ENCODE results near the gene NLGN4Y. TPM values are rescaled to one million over a fixed set of nuclear protein-coding genes. Genes with fewer than 3 reads are reported as not detected.

The NLGN4Y gene
- polyA plus RNA-seq, 1 of the 3 experiments (the other 2 are of a cell fraction): not detected

DNA sequence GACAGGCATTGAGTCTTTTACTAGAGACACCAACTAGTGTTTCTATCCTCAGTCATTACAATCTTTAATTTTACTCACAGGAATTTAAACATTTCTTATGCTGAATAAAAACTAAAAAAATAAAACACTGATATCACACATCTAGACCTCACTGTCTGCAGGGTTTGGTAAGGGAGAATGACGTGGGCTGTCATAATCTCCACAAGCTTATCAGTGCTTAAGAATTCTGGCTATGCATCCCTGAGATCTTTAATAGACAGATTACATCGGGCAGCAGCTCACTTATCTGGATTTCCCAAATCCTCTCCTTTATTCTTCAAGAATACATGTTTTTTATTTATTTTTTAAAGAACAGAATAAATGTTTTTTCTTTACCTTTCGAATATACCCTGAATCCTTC is 313.1 kb downstream of the NLGN4Y start (continued):
- TF ChIP-seq EZH2phosphoT487 (IDR thresholded peaks at IDR 0.05; ENCODE audit: borderline replicate concordance, low read depth) (no peak), TCF12 (IDR thresholded peaks at IDR 0.05) (no peak), GABPA (IDR thresholded peaks at IDR 0.05; ENCODE audit: low read depth) (no peak), EP300 (IDR thresholded peaks at IDR 0.05; ENCODE audit: borderline replicate concordance in 1 of 2, low read depth in 1 of 2, low read length in 1 of 2) (no peak), JUND (IDR thresholded peaks at IDR 0.05) (no peak), MEF2A (IDR thresholded peaks at IDR 0.05; ENCODE audit: borderline replicate concordance, low read depth) (no peak)
- TF ChIP-seq, protein P1, sequence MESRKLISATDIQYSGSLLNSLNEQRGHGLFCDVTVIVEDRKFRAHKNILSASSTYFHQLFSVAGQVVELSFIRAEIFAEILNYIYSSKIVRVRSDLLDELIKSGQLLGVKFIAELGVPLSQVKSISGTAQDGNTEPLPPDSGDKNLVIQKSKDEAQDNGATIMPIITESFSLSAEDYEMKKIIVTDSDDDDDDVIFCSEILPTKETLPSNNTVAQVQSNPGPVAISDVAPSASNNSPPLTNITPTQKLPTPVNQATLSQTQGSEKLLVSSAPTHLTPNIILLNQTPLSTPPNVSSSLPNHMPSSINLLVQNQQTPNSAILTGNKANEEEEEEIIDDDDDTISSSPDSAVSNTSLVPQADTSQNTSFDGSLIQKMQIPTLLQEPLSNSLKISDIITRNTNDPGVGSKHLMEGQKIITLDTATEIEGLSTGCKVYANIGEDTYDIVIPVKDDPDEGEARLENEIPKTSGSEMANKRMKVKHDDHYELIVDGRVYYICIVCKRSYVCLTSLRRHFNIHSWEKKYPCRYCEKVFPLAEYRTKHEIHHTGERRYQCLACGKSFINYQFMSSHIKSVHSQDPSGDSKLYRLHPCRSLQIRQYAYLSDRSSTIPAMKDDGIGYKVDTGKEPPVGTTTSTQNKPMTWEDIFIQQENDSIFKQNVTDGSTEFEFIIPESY (IDR thresholded peaks at IDR 0.05; ENCODE audit: borderline replicate concordance, low read depth): no peak

DNA sequence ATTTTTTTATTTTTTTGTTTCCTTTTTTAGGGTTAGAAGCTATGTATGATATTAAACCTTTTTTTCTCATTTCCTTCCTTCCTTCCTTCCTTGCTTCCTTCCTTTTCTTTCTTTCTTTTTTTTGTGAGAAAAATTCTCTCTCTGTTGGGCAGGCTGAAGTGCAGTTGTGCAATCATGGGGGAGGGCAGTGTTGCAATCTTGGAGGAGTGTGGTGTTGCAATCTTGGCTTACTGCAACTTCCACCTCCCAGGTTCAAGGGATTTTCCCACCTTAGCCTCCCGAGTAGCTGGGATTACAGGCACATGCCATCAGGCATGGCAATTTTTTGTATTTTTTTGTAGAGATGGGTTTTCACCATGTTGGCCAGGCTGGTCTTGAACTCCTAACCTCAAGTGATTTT is 326.4 kb downstream of the NLGN4Y start:
- Histone ChIP-seq H2AFZ (ENCODE audit: low read depth) (no peak overlapping the region), H3K4me1 (ENCODE audit: control insufficient read depth in 1 of 2, insufficient read depth in 2 of 2, low read depth in 1 of 2, low read length in 1 of 2) (no peaks in the 10 kb centered on the region), H3K9me2 (no peaks in the 10 kb centered on the region), H3K27ac (ENCODE audit: low read depth in 2 of 2, low read length in 1 of 2) (no peak overlapping the region), H3K4me2 (no peak overlapping the region), H3K36me3 (replicated peaks in 1 of 2; ENCODE audit: control insufficient read depth in 1 of 2, insufficient read depth in 2 of 2, low read length in 1 of 2) (no peaks in the 10 kb centered on the region), H3K79me2 (ENCODE audit: insufficient read depth) (no peaks in the 10 kb centered on the region), H4K20me1 (ENCODE audit: insufficient read depth) (no peaks in the 10 kb centered on the region), H3K4me3 (ENCODE audit: low read depth in 2 of 2, low read length in 1 of 2) (no peak overlapping the region), H3K9ac (no peak overlapping the region), H3K27me3 (ENCODE audit: insufficient read depth) (no peaks in the 10 kb centered on the region), H3K9me3 (no peaks in the 10 kb centered on the region), H3F3A (replicated peaks; ENCODE audit: insufficient read depth) (no peaks in the 10 kb centered on the region)
- TF ChIP-seq, protein P1 (IDR thresholded peaks at IDR 0.05; ENCODE audit: borderline replicate concordance, low read depth): no peak
- no peak for TF ChIP-seq RFX5 (IDR thresholded peaks at IDR 0.05; ENCODE audit: low read length)
- no peak for TF ChIP-seq GATA2 (CRISPR knock-in tag; IDR thresholded peaks at IDR 0.05)
- TF ChIP-seq EP300 (IDR thresholded peaks at IDR 0.05; ENCODE audit: borderline replicate concordance in 1 of 2, low read depth in 1 of 2, low read length in 1 of 2): no peak
- no peak for TF ChIP-seq EZH2phosphoT487 (IDR thresholded peaks at IDR 0.05; ENCODE audit: borderline replicate concordance, low read depth)
- TF ChIP-seq, protein P2, sequence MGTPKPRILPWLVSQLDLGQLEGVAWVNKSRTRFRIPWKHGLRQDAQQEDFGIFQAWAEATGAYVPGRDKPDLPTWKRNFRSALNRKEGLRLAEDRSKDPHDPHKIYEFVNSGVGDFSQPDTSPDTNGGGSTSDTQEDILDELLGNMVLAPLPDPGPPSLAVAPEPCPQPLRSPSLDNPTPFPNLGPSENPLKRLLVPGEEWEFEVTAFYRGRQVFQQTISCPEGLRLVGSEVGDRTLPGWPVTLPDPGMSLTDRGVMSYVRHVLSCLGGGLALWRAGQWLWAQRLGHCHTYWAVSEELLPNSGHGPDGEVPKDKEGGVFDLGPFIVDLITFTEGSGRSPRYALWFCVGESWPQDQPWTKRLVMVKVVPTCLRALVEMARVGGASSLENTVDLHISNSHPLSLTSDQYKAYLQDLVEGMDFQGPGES (IDR thresholded peaks at IDR 0.05; ENCODE audit: low read depth, low read length): no peak
- TF ChIP-seq GABPA (IDR thresholded peaks at IDR 0.05; ENCODE audit: low read depth): no peak
- no peak for TF ChIP-seq FOXM1 (IDR thresholded peaks at IDR 0.05; ENCODE audit: low read depth)
- TF ChIP-seq, protein P3, sequence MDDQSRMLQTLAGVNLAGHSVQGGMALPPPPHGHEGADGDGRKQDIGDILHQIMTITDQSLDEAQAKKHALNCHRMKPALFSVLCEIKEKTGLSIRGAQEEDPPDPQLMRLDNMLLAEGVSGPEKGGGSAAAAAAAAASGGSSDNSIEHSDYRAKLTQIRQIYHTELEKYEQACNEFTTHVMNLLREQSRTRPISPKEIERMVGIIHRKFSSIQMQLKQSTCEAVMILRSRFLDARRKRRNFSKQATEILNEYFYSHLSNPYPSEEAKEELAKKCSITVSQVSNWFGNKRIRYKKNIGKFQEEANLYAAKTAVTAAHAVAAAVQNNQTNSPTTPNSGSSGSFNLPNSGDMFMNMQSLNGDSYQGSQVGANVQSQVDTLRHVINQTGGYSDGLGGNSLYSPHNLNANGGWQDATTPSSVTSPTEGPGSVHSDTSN (IDR thresholded peaks at IDR 0.05): no peak
- TF ChIP-seq YY1 (IDR thresholded peaks at IDR 0.05; ENCODE audit: low read depth): no peak
- no peak for TF ChIP-seq MEF2A (IDR thresholded peaks at IDR 0.05; ENCODE audit: borderline replicate concordance, low read depth)
- no peak for TF ChIP-seq RXRA (IDR thresholded peaks at IDR 0.05; ENCODE audit: borderline replicate concordance, low read depth)
- no peak for TF ChIP-seq TAF1 (IDR thresholded peaks at IDR 0.05; ENCODE audit: borderline replicate concordance, low read depth, low read length)
- no peak for TF ChIP-seq FOXJ3 (CRISPR knock-in tag; IDR thresholded peaks at IDR 0.05)
- no peak for TF ChIP-seq TEAD4 (IDR thresholded peaks at IDR 0.05; ENCODE audit: borderline replicate concordance, insufficient read depth)
- TF ChIP-seq, protein P4, sequence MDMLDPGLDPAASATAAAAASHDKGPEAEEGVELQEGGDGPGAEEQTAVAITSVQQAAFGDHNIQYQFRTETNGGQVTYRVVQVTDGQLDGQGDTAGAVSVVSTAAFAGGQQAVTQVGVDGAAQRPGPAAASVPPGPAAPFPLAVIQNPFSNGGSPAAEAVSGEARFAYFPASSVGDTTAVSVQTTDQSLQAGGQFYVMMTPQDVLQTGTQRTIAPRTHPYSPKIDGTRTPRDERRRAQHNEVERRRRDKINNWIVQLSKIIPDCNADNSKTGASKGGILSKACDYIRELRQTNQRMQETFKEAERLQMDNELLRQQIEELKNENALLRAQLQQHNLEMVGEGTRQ (IDR thresholded peaks at IDR 0.05; ENCODE audit: borderline replicate concordance, low read depth, low read length): no peak
- TF ChIP-seq SMC3 (IDR thresholded peaks at IDR 0.05; ENCODE audit: low read depth, low read length): no peak
- no peak for TF ChIP-seq JUND (IDR thresholded peaks at IDR 0.05)
- TF ChIP-seq, protein P5, sequence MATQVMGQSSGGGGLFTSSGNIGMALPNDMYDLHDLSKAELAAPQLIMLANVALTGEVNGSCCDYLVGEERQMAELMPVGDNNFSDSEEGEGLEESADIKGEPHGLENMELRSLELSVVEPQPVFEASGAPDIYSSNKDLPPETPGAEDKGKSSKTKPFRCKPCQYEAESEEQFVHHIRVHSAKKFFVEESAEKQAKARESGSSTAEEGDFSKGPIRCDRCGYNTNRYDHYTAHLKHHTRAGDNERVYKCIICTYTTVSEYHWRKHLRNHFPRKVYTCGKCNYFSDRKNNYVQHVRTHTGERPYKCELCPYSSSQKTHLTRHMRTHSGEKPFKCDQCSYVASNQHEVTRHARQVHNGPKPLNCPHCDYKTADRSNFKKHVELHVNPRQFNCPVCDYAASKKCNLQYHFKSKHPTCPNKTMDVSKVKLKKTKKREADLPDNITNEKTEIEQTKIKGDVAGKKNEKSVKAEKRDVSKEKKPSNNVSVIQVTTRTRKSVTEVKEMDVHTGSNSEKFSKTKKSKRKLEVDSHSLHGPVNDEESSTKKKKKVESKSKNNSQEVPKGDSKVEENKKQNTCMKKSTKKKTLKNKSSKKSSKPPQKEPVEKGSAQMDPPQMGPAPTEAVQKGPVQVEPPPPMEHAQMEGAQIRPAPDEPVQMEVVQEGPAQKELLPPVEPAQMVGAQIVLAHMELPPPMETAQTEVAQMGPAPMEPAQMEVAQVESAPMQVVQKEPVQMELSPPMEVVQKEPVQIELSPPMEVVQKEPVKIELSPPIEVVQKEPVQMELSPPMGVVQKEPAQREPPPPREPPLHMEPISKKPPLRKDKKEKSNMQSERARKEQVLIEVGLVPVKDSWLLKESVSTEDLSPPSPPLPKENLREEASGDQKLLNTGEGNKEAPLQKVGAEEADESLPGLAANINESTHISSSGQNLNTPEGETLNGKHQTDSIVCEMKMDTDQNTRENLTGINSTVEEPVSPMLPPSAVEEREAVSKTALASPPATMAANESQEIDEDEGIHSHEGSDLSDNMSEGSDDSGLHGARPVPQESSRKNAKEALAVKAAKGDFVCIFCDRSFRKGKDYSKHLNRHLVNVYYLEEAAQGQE (IDR thresholded peaks at IDR 0.05; ENCODE audit: low read depth, low read length): no peak
- ChIA-PET CTCF (no interaction called here), POLR2A (no interaction called here)
- no peak for DNase-seq
- WGBS (ENCODE audit: low lambda C conversion rate): no CpG with 5 or more reads among the region's 1 CpG
